Subcutaneous adipose tissue (tissue), 4 donors: Measurements from ENCODE around the gene MAP2K1. TPM values are rescaled to one million over a fixed set of nuclear protein-coding genes. Genes with fewer than 3 reads are reported as not detected.

Source experiments
- CTCF ChIP-seq: fragments of 450-650 bp; IDR thresholded peaks from one replicate; pipeline ENCODE4 v1.5.1; 2016; ENCODE audit warnings: low read depth, mild to moderate bottlenecking, control low read depth, antibody characterized with exemption, moderate library complexity
- total RNA-seq, 4 donors: library from RNA; depleted of rRNA; stranded (reverse); fragments of >200 nt; gene quantifications; one replicate each; pipeline ENCODE4 v1.1.0, GENCODE V29; 2016

The MAP2K1 gene
- total RNA-seq, 4 donors from 2014 or later, result 57.6 to 70.7 (median 65.4) TPM

- TF ChIP-seq CTCF, result no peak
Measured at GRCh38 chr15:66498501-66499386, 112.0 kb downstream of the MAP2K1 start.

- TF ChIP-seq CTCF, result no peak
Measured at GRCh38 chr15:66502491-66502890, 115.8 kb downstream of the MAP2K1 start.

DNA sequence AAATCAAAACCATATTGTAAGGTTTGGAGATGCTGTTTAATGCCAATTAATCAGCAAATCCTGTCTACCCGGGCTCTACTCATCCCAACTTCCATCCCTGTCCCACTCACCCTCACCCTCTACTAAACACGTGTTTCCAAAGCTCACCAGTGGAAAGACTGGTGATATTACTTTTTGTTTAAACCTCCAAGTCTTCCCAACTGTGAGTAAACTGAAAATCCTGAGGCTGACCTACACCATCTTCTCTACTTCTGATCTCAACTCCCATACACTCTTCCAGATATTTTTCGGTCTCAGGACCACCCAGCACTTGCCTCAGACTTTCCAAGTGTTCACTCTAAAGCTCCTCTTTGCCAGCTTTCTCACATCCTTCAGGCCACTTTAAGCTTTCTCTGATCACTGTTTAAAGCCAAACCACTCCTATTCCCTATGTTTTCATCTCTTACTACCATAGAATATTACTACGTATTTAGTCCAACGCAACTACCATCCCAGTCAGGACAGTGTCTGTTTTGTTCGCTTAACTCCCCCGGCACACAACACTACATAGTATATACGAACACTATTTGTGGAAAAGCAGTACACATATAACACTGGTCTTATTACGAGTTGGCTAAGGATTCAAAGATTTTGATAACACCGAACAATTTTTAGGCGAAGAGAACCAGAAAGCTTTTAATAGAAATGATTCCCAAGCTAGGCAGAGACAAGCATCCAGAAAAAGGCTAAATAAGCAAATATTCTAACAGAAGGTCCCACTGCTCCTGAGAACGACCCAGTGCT, 117.3 kb downstream of the MAP2K1 start:
- TF ChIP-seq CTCF, result no peak

GRCh38 chr15:66504563-66505429, 118.1 kb downstream of the MAP2K1 start, which contains the start of the genes RPL4 and ZWILCH:
Gene RPL4, minus strand, starts transcription at chr15:66504855. Its CDS starts 65 bp downstream, at chr15:66504790.
Gene ZWILCH, plus strand, starts transcription at chr15:66505326. Its CDS starts 13 bp downstream, at chr15:66505339.
- TF ChIP-seq CTCF, result no peak

GRCh38 chr15:66505430-66505811, 118.7 kb downstream of the MAP2K1 start:
- no peak for TF ChIP-seq CTCF

GRCh38 chr15:66505818-66506217, 119.1 kb downstream of the MAP2K1 start:
- no peak for TF ChIP-seq CTCF
